ENCODE measurements around the gene MECR.
"Not testable (repeated sequence)": the region's sequence is repeated elsewhere in the genome, so short reads cannot be mapped to it uniquely, and the experiment has no call there.

Gene MECR

GRCh38 chr1:29162476-29163138, 68.1 kb downstream of the MECR start:
- DNase-seq, result no peak

- no peak for DNase-seq
Observed at GRCh38 chr1:29162025-29162424, 68.7 kb downstream of the MECR start.

GRCh38 chr1:29159773-29160172, 71.0 kb downstream of the MECR start:
- DNase-seq, result no peak

- DNase-seq, result no peak
Observed at GRCh38 chr1:29157269-29157601, 73.5 kb downstream of the MECR start.

- DNase-seq, result no peak
Observed at GRCh38 chr1:29156543-29157268, 74.0 kb downstream of the MECR start.

GRCh38 chr1:29152046-29152805, 78.5 kb downstream of the MECR start:
- DNase-seq, result no peak

GRCh38 chr1:29150346-29150745, 80.4 kb downstream of the MECR start:
- not testable (repeated sequence) for DNase-seq

GRCh38 chr1:29148656-29149491, 81.9 kb downstream of the MECR start:
- no peak for DNase-seq

- no peak for DNase-seq
Observed at GRCh38 chr1:29145739-29146437, 84.8 kb downstream of the MECR start.

- no peak for DNase-seq
Observed at GRCh38 chr1:29144178-29144577, 86.6 kb downstream of the MECR start.

- no peak for DNase-seq
Observed at GRCh38 chr1:29142714-29143113, 88.0 kb downstream of the MECR start.
